GM12874 (cell line): ENCODE data around the gene VTCN1.

Experiments
- CTCF ChIP-seq: IDR thresholded peaks from 2 replicates; pipeline ENCODE4 v1.5.1; 2011; ENCODE audit warnings: low read depth, mild to moderate bottlenecking, control low read depth, low read length, moderate library complexity; ENCODE audit not compliant: insufficient read depth

Gene VTCN1

GRCh38 chr1:117146575-117147340 lies 64.0 kb downstream of the VTCN1 start:
- no peak for TF ChIP-seq CTCF

GRCh38 chr1:117146072-117146471 lies 64.7 kb downstream of the VTCN1 start:
- TF ChIP-seq CTCF: no peak

GRCh38 chr1:117143871-117144270 lies 66.9 kb downstream of the VTCN1 start:
- TF ChIP-seq CTCF: no peak

GRCh38 chr1:117143172-117143571 lies 67.6 kb downstream of the VTCN1 start:
- TF ChIP-seq CTCF: no peak

- no peak for TF ChIP-seq CTCF
Observed at GRCh38 chr1:117142200-117142599, 68.5 kb downstream of the VTCN1 start.

- TF ChIP-seq CTCF: no peak
Observed at GRCh38 chr1:117138561-117138960, 72.2 kb downstream of the VTCN1 start.

- no peak for TF ChIP-seq CTCF
Observed at GRCh38 chr1:117138106-117138505, 72.6 kb downstream of the VTCN1 start.
